Mucosa of rectum (tissue), 2 donors: Measurements from ENCODE around the gene MST1.

ENCODE experiments used
- H3K27ac ChIP-seq, 2 donors: one replicate each; pipeline ENCODE4 v1.7.0; 2013; ENCODE audit warnings: inconsistent platforms in 2 of 2, low read depth in 2 of 2, low read length in 2 of 2
- H3K27me3 ChIP-seq, 2 donors: one replicate each; pipeline ENCODE4 v1.7.0; 2013; ENCODE audit warnings: low read length in 2 of 2; ENCODE audit not compliant: control insufficient read depth in 2 of 2, insufficient read depth in 2 of 2
- H3K36me3 ChIP-seq, 2 donors: one replicate each; pipeline ENCODE4 v1.7.0; 2013; ENCODE audit warnings: low read length in 2 of 2; ENCODE audit not compliant: control insufficient read depth in 2 of 2, insufficient read depth in 2 of 2
- H3K4me1 ChIP-seq, 2 donors: one replicate each; pipeline ENCODE4 v1.7.0; 2013; ENCODE audit warnings: low read length in 2 of 2, mild to moderate bottlenecking in 1 of 2; ENCODE audit not compliant: control insufficient read depth in 2 of 2, insufficient read depth in 2 of 2
- H3K4me3 ChIP-seq, 2 donors: one replicate each; pipeline ENCODE4 v1.7.0; 2013; ENCODE audit warnings: low read length in 2 of 2
- H3K9ac ChIP-seq, 2 donors: one replicate each; pipeline ENCODE4 v1.7.0; 2013; ENCODE audit warnings: low read length in 2 of 2, low read depth in 1 of 2, mild to moderate bottlenecking in 1 of 2
- H3K9me3 ChIP-seq, 2 donors: one replicate each; pipeline ENCODE4 v1.7.0; 2013; ENCODE audit warnings: low read length in 2 of 2; ENCODE audit not compliant: control insufficient read depth in 2 of 2
- donor health status: healthy.
- donor health status: Normal muscosa, but diverticular disease.

Gene MST1

DNA sequence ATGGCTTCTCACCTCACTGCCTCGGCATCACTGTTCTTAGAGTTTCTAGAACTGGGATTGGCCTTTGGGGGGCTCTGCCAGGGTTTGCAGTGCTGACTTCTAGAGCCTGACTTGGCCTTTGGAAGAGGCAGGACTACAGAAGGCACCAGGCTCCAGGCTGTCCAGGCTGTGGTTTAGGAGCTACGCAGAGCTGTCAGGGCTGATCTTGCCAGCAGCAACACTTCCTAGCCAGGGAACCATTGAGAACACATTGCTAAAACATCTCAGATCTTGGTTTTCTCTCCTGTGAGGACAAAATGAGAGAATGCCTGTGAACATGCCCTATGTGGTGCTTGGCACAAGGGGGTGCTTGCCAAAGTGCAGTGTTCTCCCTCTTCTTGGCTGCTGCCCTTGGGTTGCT, 49.7 kb downstream of the MST1 start:
- H3K4me1 ChIP-seq, result no peaks in the 10 kb centered on the region
- H3K27ac ChIP-seq, result no peak overlapping the region
- no peak overlapping the region for H3K4me3 ChIP-seq
- no peak overlapping the region for H3K9ac ChIP-seq
- H3K27me3 ChIP-seq, result no peaks in the 10 kb centered on the region
- H3K36me3 ChIP-seq, result no peaks in the 10 kb centered on the region
- no peaks in the 10 kb centered on the region for H3K9me3 ChIP-seq

- Histone ChIP-seq H3K27me3 (no peaks in the 10 kb centered on the region), H3K9me3 (no peaks in the 10 kb centered on the region), H3K36me3 (no peaks in the 10 kb centered on the region), H3K27ac (no peak overlapping the region), H3K9ac (no peak overlapping the region), H3K4me1 (no peaks in the 10 kb centered on the region), H3K4me3 (no peak overlapping the region)
These were observed 50.8 kb downstream of the MST1 start for GRCh38 chr3:49638445-49638844.

DNA sequence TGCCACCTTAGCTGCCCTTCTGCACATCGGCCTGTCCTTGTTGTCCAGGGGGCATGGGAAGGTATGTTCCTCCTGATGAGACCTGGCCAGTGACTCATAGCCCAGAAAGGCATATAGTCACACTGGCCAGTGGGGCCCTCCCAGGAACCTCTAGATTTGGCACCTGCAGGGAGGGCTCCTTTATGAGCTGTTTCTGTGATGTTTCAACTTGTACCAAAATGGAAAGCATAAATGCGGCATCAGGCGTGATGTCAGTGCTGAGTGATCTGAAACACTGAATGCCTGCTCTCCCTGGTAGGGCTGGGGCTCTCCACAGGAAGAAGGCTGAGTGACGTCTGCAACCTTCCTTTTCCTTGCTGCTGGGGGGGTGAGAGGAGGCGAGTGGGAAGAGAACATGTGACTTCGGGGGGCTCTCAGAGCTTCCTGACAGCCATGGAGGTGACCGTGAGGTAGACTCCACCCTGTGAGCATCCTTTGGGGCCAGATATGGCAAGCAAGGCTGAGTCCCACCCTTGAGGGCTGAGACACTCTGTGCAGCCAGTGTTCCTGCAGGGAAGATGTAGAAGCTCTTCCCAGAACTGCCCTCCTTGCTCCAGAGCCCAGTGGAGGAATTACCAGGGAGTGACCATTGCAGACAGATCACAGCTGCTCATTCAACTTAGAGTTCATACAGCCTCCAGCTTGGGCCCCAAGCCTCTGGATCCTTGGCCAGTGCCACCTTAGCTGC, 52.2 kb downstream of the MST1 start:
- Histone ChIP-seq H3K27me3 (no peaks in the 10 kb centered on the region), H3K27ac (no peak overlapping the region), H3K4me1 (no peaks in the 10 kb centered on the region), H3K9ac (no peak overlapping the region), H3K9me3 (no peaks in the 10 kb centered on the region), H3K4me3 (no peak overlapping the region), H3K36me3 (no peaks in the 10 kb centered on the region)

DNA sequence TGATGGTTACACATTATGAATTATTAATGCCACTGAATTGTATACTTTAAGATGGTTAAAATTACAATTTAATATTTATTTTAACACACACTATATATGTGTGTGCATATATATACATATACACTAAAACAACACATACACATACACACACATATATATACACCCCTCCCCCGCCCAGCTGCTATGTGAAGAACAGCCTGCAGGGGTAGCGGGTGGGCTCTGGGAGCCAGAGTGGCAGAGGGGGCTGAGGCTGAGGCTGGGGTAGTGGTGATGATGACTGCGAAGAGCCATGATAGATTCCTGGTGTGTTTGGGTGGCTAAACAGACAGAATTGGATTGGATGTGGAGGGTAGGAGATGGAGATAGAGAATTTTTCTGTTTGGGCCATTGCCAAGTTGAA, 54.5 kb downstream of the MST1 start:
- Histone ChIP-seq H3K27me3 (no peaks in the 10 kb centered on the region), H3K9ac (no peak overlapping the region), H3K27ac (no peak overlapping the region), H3K4me1 (no peaks in the 10 kb centered on the region), H3K4me3 (no peak overlapping the region), H3K36me3 (no peaks in the 10 kb centered on the region), H3K9me3 (no peaks in the 10 kb centered on the region)
